IPS-NIHi7 (cell line): ENCODE results near the gene XKR7.

Experiments used
- DNase-seq: peaks from one replicate; pipeline ENCODE4 v3.0.0; 2012; ENCODE audit warnings: mixed read lengths; ENCODE audit errors: extremely low spot score

The XKR7 gene

DNA sequence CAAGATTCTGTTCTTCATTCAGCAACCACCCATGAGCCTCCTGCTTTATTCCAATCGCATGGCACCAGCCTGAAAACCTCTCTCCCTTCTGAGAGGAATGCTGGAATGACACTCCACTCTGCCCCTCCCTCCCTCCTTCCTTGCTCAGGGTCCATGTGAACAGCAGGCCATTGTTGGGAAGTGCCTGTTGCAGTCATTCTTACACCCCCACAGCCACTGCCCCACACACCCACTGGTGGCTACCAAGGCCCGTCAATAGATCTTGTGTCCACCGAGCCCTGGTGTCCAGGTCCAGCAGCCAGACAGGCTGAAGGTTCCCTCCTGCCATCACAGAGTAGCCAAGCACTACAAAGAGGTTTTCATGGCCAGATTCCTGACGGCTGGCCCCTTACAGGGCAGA is 22.6 kb upstream of the XKR7 start:
- DNase-seq = no peak

DNA sequence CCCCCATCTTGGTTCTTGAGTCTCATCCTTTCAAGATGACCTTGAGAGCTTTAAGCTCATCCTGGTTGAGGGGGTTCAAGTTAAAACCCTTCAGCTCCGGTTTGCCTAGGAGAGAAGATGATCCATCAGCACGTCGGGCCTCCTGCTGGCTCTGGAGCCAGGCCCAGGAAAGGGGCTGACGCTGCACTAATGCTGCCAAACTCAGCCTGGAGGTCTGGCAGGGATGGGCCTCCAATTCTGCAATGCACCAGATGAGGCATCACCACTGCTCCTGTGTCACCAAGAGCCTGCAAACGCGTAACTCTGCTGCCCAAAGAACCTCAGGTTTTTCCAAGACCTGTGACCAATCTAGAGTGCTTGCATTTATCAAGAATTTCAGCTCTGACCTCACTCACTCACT is 22.2 kb upstream of the XKR7 start:
- DNase-seq = no peak

DNA sequence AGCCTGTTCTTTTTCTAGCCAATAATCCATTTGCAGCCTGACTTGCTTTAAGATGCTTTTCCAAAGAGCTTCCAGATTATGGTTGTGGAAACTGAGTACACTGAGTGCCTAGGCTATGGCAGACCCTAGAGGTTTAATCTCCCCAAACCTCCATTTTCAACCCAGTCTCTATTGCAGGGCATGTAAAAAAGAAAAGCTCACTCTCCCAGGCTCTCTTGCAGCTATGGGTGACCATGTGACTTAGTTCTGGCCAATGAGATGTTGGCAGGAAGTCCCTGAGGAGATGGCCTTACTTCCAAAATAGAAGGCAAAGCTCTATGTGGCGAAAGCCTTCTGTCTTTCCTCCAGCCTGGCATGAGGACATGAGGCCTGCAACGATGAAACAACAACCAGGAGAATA is 19.9 kb upstream of the XKR7 start:
- DNase-seq = no peak

DNA sequence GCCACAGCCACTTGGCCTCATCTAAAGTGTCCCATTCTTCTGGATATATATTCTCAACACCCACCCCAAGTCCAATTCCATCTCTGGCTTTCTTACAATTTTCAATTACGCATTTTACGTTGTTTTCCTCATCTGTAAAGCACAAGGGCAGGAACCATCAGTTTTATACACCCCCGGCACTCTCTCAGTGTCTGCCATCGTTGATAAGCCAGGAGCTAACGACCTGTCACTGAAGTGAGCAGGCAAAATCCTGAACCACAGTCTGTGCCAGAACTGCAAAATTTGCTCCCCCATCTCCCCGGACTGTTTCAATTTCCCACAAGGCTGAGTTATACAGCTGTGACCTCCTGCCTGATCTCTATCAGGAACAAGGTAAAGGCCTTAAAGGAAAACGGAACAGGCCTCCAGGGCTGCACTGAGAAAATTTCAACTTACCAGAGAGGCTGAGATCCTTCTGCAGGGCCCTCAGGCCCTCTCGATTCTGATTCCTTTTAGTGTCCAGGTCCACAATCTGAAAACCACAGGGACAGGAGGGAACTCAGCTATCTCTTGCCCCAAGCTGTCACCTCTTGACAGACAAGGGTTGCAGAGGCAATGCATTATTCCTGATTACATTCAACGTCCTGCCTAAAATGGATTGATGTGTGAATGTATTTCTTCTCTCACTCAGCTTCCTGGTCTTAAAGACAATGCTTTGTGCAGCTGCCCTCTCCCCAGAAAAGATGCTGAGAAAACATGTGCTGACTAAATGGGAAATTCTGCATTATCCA is 17.9 kb upstream of the XKR7 start:
- no peak for DNase-seq

DNA sequence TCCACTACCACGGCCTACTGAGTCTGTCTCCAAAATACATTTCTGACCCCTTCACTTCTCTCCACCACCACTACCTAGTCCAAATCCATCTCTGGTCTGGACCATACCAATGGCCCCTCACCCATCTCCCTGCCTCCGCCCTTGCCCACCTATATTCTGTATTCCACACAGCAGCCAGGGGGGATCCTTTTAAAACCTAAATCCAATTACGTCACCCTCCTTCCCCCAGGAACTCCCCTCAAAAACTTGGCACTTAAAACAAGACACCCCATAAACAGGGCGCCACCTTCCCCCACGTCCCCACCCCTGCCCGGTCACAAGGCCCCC is 16.8 kb upstream of the XKR7 start:
- no peak for DNase-seq

DNA sequence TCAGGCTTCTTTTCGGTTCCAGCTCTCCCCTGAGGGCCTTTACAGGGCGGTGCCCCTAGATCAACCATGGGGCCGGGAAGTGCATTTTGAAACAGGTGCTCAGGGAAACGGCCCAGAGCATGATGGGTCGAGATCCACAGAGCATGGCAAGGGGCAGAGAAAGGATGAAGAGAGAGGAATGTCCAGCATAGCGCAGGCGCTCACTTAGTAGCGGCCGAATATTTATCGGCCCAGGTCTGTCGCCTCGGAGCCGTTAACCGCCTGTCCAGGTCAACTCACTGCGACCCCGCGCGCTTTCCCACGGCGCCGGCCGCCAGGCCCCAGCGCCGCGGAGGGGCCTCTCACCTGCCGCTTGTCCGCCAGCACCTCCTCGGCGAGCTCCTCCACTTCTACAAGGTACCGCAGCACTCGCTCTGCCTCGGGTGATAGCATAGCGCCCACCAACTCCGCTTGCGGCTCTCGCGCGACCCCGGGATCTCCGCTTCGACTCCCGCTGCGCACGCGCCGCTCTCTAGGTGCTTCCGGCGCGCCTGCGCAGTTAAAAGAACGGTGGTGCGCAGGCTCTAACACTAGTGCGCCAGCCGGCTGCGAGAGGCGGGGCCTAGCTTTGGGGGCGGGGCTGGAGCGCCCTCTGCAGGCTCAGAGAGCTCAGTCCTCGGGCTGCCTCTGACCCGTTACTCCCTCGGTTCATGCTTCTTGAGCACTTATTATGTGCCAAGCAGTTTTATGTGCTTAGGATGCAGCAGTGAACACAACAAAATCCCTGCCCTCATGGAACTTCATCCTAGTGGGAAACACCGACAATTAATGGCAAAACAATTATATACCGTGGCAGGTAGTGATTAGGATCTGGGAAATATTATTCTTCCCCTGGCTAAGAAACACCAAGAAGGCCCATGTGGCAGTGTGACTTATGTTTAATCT is 16.2 kb upstream of the XKR7 start, which contains the start of gene PDRG1:
Gene PDRG1 (minus strand): TSS at position 517 of the 924 bp plus-strand sequence. CDS start 85 bp downstream, at position 432.
- DNase-seq = peak; percentile 97

DNA sequence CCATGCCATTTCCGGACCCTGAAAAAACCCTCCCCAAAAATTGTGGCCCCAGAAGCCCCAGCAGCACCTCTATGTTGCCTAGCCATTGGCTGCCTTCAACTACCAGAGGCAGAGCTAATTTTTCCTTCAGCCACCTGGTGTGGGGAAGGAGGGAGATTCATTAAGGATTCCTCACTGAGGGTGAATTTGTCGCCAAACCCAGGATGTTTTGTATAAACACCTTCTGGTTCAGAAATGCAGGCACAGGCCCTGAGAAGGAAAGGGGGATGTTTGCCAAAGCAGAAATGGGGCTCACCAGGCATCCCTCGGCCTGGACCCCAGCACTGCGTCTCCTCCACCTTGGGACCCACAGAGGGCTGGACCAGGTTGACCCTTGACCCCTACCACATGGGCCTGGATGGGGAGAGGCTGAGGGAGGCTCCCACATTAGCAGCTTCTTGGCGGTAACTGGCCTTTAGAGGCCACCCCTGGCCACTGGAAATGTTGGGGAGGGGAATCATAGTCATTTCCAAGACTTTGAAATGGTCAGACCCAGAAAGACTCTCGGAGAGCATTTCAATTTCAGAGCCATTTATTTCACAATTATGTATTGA is 14.3 kb upstream of the XKR7 start:
- DNase-seq = no peak

DNA sequence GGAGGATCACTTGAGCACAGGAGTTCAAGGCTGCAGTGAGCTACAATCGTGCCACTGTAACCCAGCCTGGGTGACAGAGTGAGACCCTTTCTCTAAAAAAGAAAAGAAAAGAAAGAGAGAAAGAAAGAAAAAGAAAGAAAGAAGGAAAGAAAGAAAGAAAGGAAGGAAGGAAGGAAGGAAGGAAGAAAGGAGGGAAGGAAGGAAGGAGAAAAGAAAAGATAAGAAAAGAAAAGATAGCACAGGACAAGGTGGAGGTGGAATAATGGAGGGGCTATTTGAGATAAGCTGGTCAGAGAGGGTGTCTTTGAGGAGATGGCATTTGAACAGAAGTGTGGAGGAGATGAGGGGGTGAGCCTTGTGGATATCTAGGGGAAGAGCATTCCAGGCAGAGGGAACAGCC is 13.5 kb upstream of the XKR7 start:
- no peak for DNase-seq

DNA sequence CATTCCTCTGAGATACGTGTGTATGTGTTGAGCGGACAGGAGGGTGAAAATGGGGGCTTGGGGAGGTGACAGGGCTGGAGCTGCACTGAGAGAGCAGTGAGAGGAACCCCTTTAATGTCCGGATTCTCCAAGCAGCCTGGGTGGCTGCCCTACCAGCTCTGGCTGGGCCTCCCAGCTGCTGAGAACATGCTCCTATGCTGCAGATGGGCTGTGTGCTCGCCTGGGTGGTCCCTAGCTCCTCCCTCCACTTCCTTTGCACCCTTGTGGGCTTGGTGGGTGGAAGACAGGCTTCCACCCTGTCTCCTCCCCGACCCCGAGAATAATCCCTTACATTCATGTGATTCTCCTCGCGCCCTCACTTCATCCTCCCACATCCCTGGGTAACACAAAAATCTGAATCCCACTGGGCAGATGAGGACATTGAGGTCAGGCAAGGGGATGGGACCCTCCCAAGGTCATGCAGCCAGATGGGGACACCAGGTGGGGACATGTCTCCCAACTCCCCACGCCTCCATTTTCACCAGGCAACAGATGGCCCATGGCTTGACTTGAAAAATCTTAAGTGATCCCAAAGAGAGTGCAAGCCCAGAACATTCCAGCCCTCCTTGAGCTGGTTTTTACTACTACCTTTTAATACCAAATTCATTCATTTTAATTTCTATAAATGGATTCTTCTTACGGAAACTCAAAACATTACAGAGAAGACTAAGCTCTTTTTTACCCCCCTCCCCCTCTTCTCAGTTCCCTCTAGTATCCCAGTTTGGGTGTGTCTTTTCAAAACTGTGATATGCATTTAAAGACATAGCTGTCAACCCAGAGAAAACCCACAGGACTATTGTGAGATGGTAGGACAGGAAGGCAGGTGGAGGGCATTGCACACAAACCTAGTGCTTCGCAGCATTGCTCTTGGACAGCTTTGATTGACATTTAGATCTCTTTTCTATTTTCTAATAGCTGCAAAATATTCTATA is 11.1 kb upstream of the XKR7 start:
- DNase-seq = no peak

DNA sequence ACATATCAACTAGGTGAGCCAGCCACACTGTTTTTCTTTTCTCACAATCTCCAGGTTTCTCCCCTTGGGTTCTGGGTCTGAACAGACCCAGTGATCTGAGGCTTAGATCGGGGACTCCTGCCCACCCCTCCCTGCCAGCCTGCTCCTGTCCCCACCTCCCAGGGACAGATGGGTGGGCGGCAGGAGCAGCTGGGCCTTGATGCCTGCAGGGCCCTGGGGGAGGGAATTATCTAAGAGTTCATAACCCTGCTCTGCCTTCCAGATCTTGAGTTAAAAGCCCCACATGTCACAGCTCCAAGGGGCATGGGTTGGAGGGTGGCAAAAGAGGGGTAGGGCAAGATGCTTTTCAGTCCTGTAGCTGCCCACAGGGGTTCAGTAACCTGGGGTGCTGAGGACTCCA is 5.2 kb upstream of the XKR7 start:
- no peak for DNase-seq

DNA sequence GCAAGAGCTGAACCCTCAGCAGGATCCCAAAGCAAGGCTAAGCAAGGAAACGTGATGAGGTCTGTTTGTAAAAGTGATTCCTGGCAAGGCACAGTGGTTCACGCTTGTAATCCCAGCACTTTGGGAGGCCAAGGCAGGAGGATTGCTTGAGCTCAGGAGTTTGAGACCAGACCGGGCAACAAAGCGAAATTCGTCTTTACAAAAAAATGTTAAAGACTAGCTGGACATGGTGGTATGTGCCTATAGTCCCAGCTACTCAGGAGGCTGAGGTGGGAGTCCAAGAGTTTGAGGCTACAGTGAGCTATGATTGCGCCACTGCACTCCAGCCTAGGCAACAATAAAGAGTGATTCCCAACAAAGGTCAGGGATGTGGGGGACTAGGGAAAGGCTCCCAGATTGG is 4.1 kb upstream of the XKR7 start:
- no peak for DNase-seq

DNA sequence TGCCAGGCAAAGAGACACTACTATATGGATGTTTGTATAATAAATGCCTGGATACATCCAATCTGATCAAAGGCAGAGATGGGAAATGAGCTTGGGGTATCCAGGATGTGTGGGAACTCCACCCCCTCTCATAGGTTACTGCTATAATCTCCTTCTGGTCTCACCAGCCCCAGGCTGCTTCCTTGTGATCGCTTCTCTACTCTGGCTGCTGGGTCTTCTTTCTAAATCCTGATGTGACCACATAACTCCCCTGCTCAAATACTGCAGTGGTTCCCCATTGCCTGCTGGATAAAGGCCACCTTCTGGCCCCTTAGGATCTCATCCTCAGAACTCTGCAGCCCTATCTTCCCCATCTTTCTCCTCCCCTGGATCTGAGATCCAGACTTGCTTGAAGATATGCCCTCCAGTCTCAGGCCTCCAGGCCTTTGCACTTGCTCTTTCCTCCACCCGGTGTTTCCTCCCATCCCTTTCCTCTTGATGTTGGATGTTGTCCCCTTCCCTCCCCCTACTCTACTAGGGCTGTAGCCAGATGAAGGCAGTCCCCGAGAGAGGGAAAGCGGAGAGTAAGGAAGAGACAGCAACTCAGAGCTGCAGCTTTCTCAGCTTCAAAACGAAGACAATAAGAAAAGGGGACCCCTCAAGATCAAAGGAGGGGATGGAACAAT is 828 bp upstream of the XKR7 start:
- DNase-seq = no peak

DNA sequence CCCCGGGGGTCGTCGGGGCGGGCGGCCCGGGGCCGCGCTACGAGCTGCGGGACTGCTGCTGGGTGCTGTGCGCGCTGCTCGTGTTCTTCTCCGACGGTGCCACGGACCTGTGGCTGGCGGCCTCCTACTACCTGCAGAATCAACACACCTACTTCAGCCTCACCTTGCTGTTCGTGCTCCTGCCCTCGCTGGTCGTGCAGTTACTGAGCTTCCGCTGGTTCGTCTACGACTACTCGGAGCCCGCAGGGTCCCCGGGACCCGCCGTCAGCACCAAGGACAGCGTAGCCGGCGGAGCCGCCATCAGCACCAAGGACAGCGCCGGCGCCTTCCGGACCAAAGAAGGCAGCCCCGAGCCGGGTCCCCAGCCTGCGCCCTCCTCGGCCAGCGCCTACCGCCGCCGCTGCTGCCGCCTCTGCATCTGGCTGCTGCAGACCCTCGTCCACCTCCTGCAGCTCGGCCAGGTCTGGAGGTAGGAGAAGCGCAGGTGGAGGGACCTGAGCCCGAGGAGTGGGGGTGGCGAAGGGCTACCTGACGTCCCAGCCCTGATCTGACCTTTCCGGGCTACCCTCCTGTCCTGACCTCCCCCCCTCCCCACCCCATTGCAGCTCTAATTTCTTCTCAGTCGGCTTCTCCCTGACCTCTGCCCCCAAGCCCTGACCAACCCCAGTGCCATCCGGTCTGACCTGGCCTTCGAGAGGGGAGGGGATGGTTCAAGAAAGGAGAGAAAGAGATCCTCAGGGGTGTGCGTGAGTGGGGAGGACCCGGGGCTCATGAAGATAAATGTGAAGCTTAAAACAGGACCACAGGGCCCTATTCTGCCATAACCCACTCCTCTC is 558 bp downstream of the XKR7 start:
- peak; percentile 97 for DNase-seq

DNA sequence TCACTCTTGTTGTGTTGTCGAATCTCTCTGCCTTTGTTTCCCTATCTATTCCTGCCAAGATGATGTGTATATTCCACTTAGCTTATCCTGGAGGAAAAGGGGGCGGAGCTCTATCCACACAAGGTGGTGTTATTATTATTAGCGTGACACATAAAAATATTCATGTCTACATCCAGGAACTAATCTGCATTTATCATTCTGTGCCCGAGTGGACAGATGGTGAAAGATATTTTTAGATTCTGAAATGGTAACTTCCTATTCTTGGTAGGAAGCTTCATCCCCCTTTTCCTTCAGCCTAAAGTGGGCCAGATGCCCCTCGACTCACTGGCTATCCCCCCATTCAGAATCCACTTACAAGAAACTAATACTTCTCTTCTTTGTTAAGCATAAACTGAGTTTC is 2.0 kb downstream of the XKR7 start:
- no peak for DNase-seq

DNA sequence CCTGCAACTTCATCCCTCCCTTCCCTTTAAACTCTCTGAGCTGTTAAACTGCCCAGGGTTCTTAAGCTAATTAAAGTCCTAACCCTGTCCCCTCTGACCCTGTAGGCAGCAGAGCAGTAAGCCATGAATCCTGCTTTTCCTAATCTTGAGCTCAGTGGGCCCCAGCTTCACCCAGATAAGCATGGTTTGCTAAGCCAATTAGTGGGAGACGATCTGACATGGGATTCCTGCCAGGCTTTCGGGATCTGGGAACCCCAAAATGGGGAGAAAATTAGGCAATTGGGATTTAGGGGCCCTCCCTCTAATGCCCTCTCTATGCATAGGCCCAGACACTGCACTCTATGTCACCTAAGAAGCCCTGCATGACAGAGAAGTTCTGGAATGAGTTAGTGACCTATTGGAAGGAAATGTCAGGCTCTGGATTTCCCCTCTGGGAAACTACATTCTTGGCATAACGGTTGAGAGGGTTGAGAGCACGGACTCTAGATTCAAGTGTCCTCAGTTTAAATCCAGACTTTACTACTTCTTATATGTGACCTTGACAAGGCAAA is 4.6 kb downstream of the XKR7 start:
- no peak for DNase-seq

DNA sequence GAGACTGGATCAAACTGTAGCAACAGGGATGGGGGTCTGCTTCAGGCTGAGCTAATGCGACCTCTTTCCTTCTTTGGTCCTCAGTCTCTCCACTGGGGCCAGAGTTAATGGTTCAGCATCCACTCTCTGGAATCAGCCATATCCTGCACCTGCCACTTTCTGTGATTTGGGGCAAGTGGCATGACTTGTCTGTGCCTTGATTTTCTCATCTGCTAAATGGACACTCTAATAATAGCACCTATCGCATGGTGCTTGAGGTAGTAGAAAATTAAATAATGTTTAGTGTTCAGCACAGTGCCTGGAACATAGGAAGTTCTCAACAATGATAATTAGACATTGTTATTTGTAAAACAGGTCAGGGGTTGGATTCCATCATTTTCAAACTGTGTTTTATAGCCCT is 6.3 kb downstream of the XKR7 start:
- DNase-seq = no peak

DNA sequence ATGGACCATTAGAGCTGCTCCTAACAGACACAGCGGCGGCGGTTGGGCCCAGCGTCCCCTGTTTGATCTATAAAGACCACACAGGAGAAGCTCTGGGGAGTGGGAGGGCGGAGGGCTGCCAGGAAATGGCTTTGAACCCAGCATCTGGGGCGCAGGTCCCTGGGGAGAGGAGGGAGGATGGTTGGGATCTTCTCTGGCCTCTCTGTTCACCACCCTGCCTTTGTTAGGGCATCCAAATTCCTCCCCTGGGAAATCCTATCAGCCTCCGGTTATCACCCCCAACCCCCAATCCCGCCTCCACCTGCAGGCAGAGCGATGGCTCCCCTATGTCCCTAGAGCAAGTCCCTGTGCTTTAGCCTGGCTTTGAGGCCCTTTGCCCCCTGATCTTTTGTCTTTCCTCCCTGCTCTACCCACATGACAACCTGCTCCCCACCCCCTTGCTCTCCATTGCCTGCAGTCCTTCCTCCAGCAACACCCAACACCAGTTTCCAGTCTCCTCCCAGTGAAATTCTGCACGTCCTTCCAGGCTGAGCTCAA is 7.1 kb downstream of the XKR7 start:
- peak; percentile 65 for DNase-seq

DNA sequence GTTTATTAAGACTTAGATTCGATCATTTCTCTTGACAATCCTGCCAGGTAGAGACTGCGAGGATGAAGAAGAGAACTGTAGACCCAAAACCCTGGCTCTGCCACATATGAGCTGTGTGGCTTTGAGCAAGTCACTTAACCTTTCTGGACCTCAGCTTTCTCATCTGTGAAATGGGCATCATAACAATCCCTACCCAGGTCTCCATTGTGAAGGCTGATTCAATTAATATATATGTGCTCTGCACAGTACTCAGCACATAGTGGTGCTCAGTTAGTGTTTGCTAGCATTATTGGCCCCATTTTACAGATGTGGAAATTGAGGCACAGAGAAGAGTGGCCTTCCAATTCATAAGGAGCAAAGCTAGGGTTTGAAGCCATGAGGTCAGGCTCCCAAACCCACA is 7.9 kb downstream of the XKR7 start:
- no peak for DNase-seq

DNA sequence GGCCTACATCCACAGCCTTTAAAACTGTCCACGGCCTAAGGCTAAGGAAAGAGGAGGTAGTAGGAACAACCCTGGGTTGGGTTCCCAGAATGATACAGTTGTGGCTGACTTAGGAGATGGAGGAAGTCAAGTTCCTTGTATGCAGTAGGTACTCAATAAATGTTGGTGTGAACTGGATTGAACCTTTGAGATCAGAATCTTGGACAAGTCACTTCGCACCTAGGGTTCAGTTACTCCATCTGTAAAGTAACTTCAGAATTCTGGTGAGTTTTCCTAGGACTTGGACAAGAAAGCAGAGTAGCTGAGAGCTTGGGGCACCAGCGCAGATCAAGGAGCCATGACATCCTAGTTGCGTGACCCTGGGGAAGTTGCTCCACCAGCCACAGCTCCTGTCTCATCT is 9.1 kb downstream of the XKR7 start:
- no peak for DNase-seq
